Endothelial cell of umbilical vein (primary cell): Measurements from ENCODE around the gene RNF213. TPM values are rescaled to one million over a fixed set of nuclear protein-coding genes. Genes with fewer than 3 reads are reported as not detected.

Source experiments
- BruUV-seq: library from RNA; stranded (reverse); fragments of 400-500 nt; replicated peaks from 2 replicates; lab custom pipeline; 2021; lab: Mats Ljungman, UMichigan
- CTCF ChIA-PET: fragments of 300-600, 350-600 bp; sonication (Branson Sonifier 250); formaldehyde crosslinking; loops from one replicate; lab custom pipeline; 2021; ENCODE audit warnings: antibody characterized with exemption, inconsistent platforms; lab: Charles Lee
- POLR2A ChIA-PET: fragments of 300-600, 350-600 bp; sonication (Branson Sonifier 250); formaldehyde crosslinking; loops from one replicate; lab custom pipeline; 2021; ENCODE audit warnings: antibody characterized with exemption, inconsistent platforms; lab: Charles Lee
- DNase-seq: peaks from one replicate; pipeline ENCODE4 v3.0.0-alpha.2; 2011; ENCODE audit warnings: low read depth, low spot score
- FAIRE-seq: peaks from 2 replicates; lab custom pipeline; 2011; peaks lifted over from hg19 to GRCh38; lab: Jason Lieb, UNC
- H2AFZ ChIP-seq: 2 replicates; pipeline ENCODE4 v1.6.0; 2012; ENCODE audit warnings: low read depth, low read length, control low read depth, inconsistent platforms
- H3K27ac ChIP-seq: 2 replicates; pipeline ENCODE4 v1.5.1; 2011; ENCODE audit warnings: low read depth, mild to moderate bottlenecking, control low read depth, low read length, moderate library complexity; ENCODE audit not compliant: insufficient read depth
- H3K27me3 ChIP-seq, 2 experiments: 2 replicates each; pipeline versions ENCODE4 v1.6.0 to v1.6.1; 2011; ENCODE audit warnings: low read length in 2 of 2, mixed read lengths in 1 of 2; ENCODE audit not compliant: control insufficient read depth in 2 of 2, insufficient read depth in 2 of 2
- H3K36me3 ChIP-seq, 2 experiments: 2 replicates in 1 of 2; 3 replicates in 1 of 2; pipeline ENCODE4 v1.5.1; 2011; ENCODE audit warnings: low read length in 2 of 2, mild to moderate bottlenecking in 1 of 2, moderate library complexity in 1 of 2; ENCODE audit not compliant: control insufficient read depth in 2 of 2, insufficient read depth in 2 of 2; ENCODE audit errors: extremely low read depth in 1 of 2
- H3K4me1 ChIP-seq: 3 replicates; pipeline ENCODE4 v1.5.1; 2011; ENCODE audit warnings: mild to moderate bottlenecking, low read length; ENCODE audit not compliant: control insufficient read depth, insufficient read depth; ENCODE audit errors: extremely low read depth
- H3K4me2 ChIP-seq: 2 replicates; pipeline ENCODE4 v1.6.1; 2011; ENCODE audit warnings: low read length, control low read depth, mixed read lengths; ENCODE audit not compliant: insufficient read depth
- H3K4me3 ChIP-seq, 3 experiments: fragments of 200-600 bp in 1 of 3; sonication (generic), shearing (Covaris generic) in 1 of 3; replicated peaks in 1 of 3; 2 replicates each; pipeline ENCODE4 v1.5.1; 2011 to 2016; ENCODE audit warnings: control low read depth in 3 of 3, low read length in 3 of 3, mild to moderate bottlenecking in 2 of 3, inconsistent platforms in 1 of 3, low read depth in 1 of 3, moderate library complexity in 1 of 3; ENCODE audit not compliant: insufficient read depth in 1 of 3
- H3K79me2 ChIP-seq: 2 replicates; pipeline ENCODE4 v1.6.0; 2012; ENCODE audit warnings: low read length, inconsistent platforms; ENCODE audit not compliant: control insufficient read depth, insufficient read depth
- H3K9ac ChIP-seq: replicated peaks from 2 replicates; pipeline ENCODE3; 2011; ENCODE audit warnings: low read length, control low read depth; ENCODE audit not compliant: insufficient read depth; ENCODE audit errors: extremely low read depth
- H3K9me1 ChIP-seq: replicated peaks from 3 replicates; pipeline ENCODE4 v1.6.0; 2011; ENCODE audit warnings: mild to moderate bottlenecking, low read length; ENCODE audit not compliant: control insufficient read depth, insufficient read depth; ENCODE audit errors: extremely low read depth
- H3K9me3 ChIP-seq: replicated peaks from 2 replicates; pipeline ENCODE4 v1.5.1; 2012; ENCODE audit warnings: low read length, inconsistent platforms; ENCODE audit not compliant: control insufficient read depth, insufficient read depth
- H4K20me1 ChIP-seq: replicated peaks from 2 replicates; pipeline ENCODE3; 2011; ENCODE audit warnings: mild to moderate bottlenecking, low read length; ENCODE audit not compliant: control insufficient read depth, insufficient read depth; ENCODE audit errors: extremely low read depth
- EZH2 ChIP-seq: IDR thresholded peaks from 2 replicates; pipeline ENCODE4 v1.6.1; 2012; ENCODE audit warnings: borderline replicate concordance, low read depth, mild to moderate bottlenecking, moderate library complexity, low read length, inconsistent platforms; ENCODE audit not compliant: severe bottlenecking
- FOS ChIP-seq: IDR thresholded peaks from 2 replicates; pipeline ENCODE4 v1.6.1; 2011; ENCODE audit warnings: mild to moderate bottlenecking, low read length, moderate library complexity, borderline replicate concordance; ENCODE audit not compliant: insufficient read depth
- GATA2 ChIP-seq: IDR thresholded peaks from 2 replicates; pipeline ENCODE4 v1.7.0; 2011; ENCODE audit warnings: low read depth, mild to moderate bottlenecking, moderate library complexity, mixed read lengths, low read length; ENCODE audit not compliant: insufficient read length, insufficient read depth
- JUN ChIP-seq: IDR thresholded peaks from 2 replicates; pipeline ENCODE4 v1.6.1; 2011; ENCODE audit warnings: borderline replicate concordance, low read depth; ENCODE audit not compliant: insufficient read length, insufficient read depth
- MYC ChIP-seq: IDR thresholded peaks from one replicate; pipeline ENCODE4 v1.6.1; 2011; ENCODE audit warnings: mild to moderate bottlenecking, low read depth, low read length
- POLR2A ChIP-seq: IDR thresholded peaks from 2 replicates; pipeline ENCODE4 v1.6.1; 2012; ENCODE audit warnings: low read depth, mild to moderate bottlenecking, control low read depth, low read length
- POLR2AphosphoS5 ChIP-seq: IDR thresholded peaks from 2 replicates; pipeline ENCODE4 v1.6.1; 2012; ENCODE audit warnings: low read depth, mild to moderate bottlenecking, control low read depth, low read length, moderate library complexity; ENCODE audit not compliant: insufficient read depth
- dilution Hi-C: fragments of 300-500 bp; cut with MboI; formaldehyde crosslinking; loops from one replicate; pipeline ENCODE4 v1.15.0; 2019; ENCODE audit warnings: low sequenced_read_pairs; ENCODE audit not compliant: extremely low pct_ligation_motif_present
- intact Hi-C: fragments of 100-400 bp; cut with micrococcal nuclease; formaldehyde crosslinking; loops from one replicate; pipeline ENCODE4 v1.10.0; 2022
- polyA plus RNA-seq, 4 experiments: library from polyadenylated mRNA; depleted of rRNA in 3 of 4; stranded (reverse) in 3 of 4; unstranded in 1 of 4; fragments of >200 nt; gene quantifications; 2 replicates each; pipeline versions ENCODE4 v1.2.1 to v1.2.3, GENCODE V29; 2011 to 2012; ENCODE audit warnings: missing spikeins in 1 of 4
- total RNA-seq: library from RNA; stranded (reverse); gene quantifications from 2 replicates; pipeline ENCODE4 v1.2.3, GENCODE V29; 2021
- TF ChIP-seq, protein P1 (sequence below): IDR thresholded peaks from 2 replicates; pipeline ENCODE4 v1.6.1; 2011; ENCODE audit not compliant: insufficient read depth, insufficient read length
- TF ChIP-seq, protein P2 (sequence below), 2 donors: IDR thresholded peaks; 1 replicate in 1 of 2; 2 replicates in 1 of 2; pipeline ENCODE4 v1.5.1; 2011; ENCODE audit warnings: low read length in 2 of 2, mild to moderate bottlenecking in 2 of 2, moderate library complexity in 2 of 2, control low read depth in 1 of 2, inconsistent platforms in 1 of 2, low read depth in 1 of 2; ENCODE audit not compliant: insufficient read depth in 1 of 2; ENCODE audit errors: extremely low read depth in 1 of 2

RNF213 gene
- total and polyA plus RNA-seq, 2 donors (not counting 3 experiments of a cell fraction or from before 2014, with no cell fraction given): 36.5 to 116 TPM

DNA sequence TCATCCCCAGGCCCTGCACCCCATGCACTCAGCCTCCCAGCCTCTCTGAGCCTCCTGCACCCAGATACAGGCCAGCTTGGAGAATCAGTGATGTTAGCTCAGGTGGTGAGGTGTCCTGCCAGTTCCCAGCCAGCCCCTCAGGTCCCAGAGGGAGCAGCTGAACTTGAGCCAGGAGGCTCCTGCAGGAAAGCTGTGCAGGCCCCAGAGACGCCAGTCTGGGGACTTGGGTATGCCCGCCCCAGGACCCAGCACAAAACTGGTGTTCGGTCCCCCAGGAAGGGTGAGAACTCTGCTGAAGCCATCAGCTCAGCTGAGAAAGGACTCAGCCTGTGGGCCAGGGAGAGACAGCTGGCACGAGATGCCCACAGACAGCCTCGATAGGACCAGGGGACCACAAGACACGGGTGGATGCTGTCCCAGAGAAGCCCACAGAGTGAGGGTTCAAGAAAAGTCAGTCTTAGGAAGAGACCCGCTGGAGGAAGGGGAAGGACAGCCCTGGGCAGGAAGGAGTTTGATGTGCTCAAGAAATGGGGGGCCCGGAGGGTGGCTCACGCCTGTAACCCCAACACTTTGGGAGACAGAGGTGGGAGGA lies 165.3 kb downstream of the RNF213 start:
- Histone ChIP-seq H4K20me1 (no peaks in the 10 kb centered on the region), H3K9ac (no peak overlapping the region), H3K4me3 (no peak overlapping the region), H3K4me2 (no peak overlapping the region), H3K36me3 (no peaks in the 10 kb centered on the region), H2AFZ (no peak overlapping the region), H3K27me3 (no peaks in the 10 kb centered on the region), H3K9me3 (no peaks in the 10 kb centered on the region), H3K79me2 (no peaks in the 10 kb centered on the region), H3K4me1 (no peaks in the 10 kb centered on the region), H3K9me1 (no peaks in the 10 kb centered on the region), H3K27ac (no peak overlapping the region)
- FAIRE-seq (no peak), DNase-seq (no peak)
- BruUV-seq: no TSS peak
- TF ChIP-seq FOS (no peak), JUN (no peak), GATA2 (no peak), POLR2A (no peak), MYC (no peak), EZH2 (no peak), POLR2AphosphoS5 (no peak)
- TF ChIP-seq, protein P1, sequence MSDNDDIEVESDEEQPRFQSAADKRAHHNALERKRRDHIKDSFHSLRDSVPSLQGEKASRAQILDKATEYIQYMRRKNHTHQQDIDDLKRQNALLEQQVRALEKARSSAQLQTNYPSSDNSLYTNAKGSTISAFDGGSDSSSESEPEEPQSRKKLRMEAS: no peak
- TF ChIP-seq, protein P2, sequence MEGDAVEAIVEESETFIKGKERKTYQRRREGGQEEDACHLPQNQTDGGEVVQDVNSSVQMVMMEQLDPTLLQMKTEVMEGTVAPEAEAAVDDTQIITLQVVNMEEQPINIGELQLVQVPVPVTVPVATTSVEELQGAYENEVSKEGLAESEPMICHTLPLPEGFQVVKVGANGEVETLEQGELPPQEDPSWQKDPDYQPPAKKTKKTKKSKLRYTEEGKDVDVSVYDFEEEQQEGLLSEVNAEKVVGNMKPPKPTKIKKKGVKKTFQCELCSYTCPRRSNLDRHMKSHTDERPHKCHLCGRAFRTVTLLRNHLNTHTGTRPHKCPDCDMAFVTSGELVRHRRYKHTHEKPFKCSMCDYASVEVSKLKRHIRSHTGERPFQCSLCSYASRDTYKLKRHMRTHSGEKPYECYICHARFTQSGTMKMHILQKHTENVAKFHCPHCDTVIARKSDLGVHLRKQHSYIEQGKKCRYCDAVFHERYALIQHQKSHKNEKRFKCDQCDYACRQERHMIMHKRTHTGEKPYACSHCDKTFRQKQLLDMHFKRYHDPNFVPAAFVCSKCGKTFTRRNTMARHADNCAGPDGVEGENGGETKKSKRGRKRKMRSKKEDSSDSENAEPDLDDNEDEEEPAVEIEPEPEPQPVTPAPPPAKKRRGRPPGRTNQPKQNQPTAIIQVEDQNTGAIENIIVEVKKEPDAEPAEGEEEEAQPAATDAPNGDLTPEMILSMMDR (IDR thresholded peaks at IDR 0.05; ENCODE audit: extremely low read depth in 1 of 2, insufficient read depth in 1 of 2, low read depth in 1 of 2, low read length in 2 of 2): no peak
- dilution Hi-C loops: no loop called here
- CTCF ChIA-PET: interaction anchor here (2.0 to 5.3 kb wide), 6 partner anchors 150 to 563 kb away, joined by 10 to 66 read pairs (median 47); no protein-coding TSS in a partner anchor
- POLR2A ChIA-PET: no interaction called here
- intact Hi-C loops: loop anchor here (10.0 kb wide), 1 partner anchor 339 kb away; no protein-coding TSS in a partner anchor
